GM19395 (cell line): Measurements from ENCODE around the gene CDH6.
A peak's percentile ranks its signal among the peaks of the same experiment; 100 is the strongest.

ENCODE experiments used
- ATAC-seq: cut with Tn5 transposase; IDR thresholded peaks from one replicate; pipeline ENCODE4 v1.9.1; 2021; ENCODE audit warnings: mild to moderate bottlenecking, moderate library complexity; ENCODE audit not compliant: unreplicated experiment

CDH6 gene

GRCh38 chr5:31244921-31245320 lies 51.4 kb downstream of the CDH6 start:
- ATAC-seq = no peak

- ATAC-seq = no peak
These were observed 53.9 kb downstream of the CDH6 start for GRCh38 chr5:31247381-31247780.

- ATAC-seq = no peak
These were observed 56.7 kb downstream of the CDH6 start for GRCh38 chr5:31250201-31250600.

GRCh38 chr5:31251032-31251431 lies 57.5 kb downstream of the CDH6 start:
- ATAC-seq = no peak

- no peak for ATAC-seq
These were observed 61.6 kb downstream of the CDH6 start for GRCh38 chr5:31255041-31255440.

GRCh38 chr5:31268256-31268655 lies 74.8 kb downstream of the CDH6 start:
- no peak for ATAC-seq

GRCh38 chr5:31268686-31269085 lies 75.2 kb downstream of the CDH6 start:
- no peak for ATAC-seq

GRCh38 chr5:31269259-31269658 lies 75.8 kb downstream of the CDH6 start:
- no peak for ATAC-seq

GRCh38 chr5:31270396-31270795 lies 76.9 kb downstream of the CDH6 start:
- ATAC-seq = no peak

GRCh38 chr5:31271567-31271966 lies 78.1 kb downstream of the CDH6 start:
- no peak for ATAC-seq

GRCh38 chr5:31273161-31273560 lies 79.7 kb downstream of the CDH6 start:
- no peak for ATAC-seq

- peak; percentile 85 for ATAC-seq
These were observed 80.3 kb downstream of the CDH6 start for GRCh38 chr5:31273631-31274378.

GRCh38 chr5:31280210-31280609 lies 86.7 kb downstream of the CDH6 start:
- ATAC-seq = no peak

- no peak for ATAC-seq
These were observed 89.8 kb downstream of the CDH6 start for GRCh38 chr5:31283326-31283725.

- ATAC-seq = no peak
These were observed 91.5 kb downstream of the CDH6 start for GRCh38 chr5:31285025-31285424.

- ATAC-seq = no peak
These were observed 94.5 kb downstream of the CDH6 start for GRCh38 chr5:31287985-31288384.

- ATAC-seq = no peak
These were observed 95.9 kb downstream of the CDH6 start for GRCh38 chr5:31289429-31289828.

- ATAC-seq = no peak
These were observed 97.9 kb downstream of the CDH6 start for GRCh38 chr5:31291323-31291854.

- no peak for ATAC-seq
These were observed 107.0 kb downstream of the CDH6 start for GRCh38 chr5:31300501-31300900.

- ATAC-seq = no peak
These were observed 108.3 kb downstream of the CDH6 start for GRCh38 chr5:31301833-31302232.

- no peak for ATAC-seq
These were observed 110.2 kb downstream of the CDH6 start for GRCh38 chr5:31303688-31304087.

- ATAC-seq = no peak
These were observed 124.2 kb downstream of the CDH6 start for GRCh38 chr5:31317665-31318064.

- ATAC-seq = no peak
These were observed 125.8 kb downstream of the CDH6 start for GRCh38 chr5:31319335-31319734.
